Thyroid gland (tissue), 4 donors: ENCODE data around the gene KIF13A. TPM values are rescaled to one million over a fixed set of nuclear protein-coding genes. Genes with fewer than 3 reads are reported as not detected.

ENCODE experiments used
- DNase-seq, 2 donors: peaks; one replicate each; pipeline ENCODE4 v3.0.0-alpha.2; 2019
- H3K27ac ChIP-seq, 3 donors: fragments of 200-600 bp; sonication (generic); 1 replicate in 2 of 3; 2 replicates in 1 of 3; pipeline ENCODE4 v1.5.1; 2016 to 2019; ENCODE audit warnings: mild to moderate bottlenecking in 1 of 3, moderate library complexity in 1 of 3
- H3K27me3 ChIP-seq: fragments of 200-600 bp; sonication (generic); one replicate; pipeline ENCODE4 v1.5.1; 2019
- H3K36me3 ChIP-seq, 2 donors: fragments of 200-600 bp; sonication (generic); one replicate each; pipeline ENCODE4 v1.5.1; 2016 to 2019
- H3K4me1 ChIP-seq, 2 donors: fragments of 200-600 bp; sonication (generic); one replicate each; pipeline ENCODE4 v1.5.1; 2017 to 2019
- H3K4me3 ChIP-seq, 3 donors: fragments of 200-600 bp; sonication (generic); replicated peaks in 1 of 3; 1 replicate in 2 of 3; 2 replicates in 1 of 3; pipeline ENCODE4 v1.5.1; 2016; ENCODE audit warnings: mild to moderate bottlenecking in 1 of 3
- H3K9me3 ChIP-seq: fragments of 200-600 bp; sonication (generic); one replicate; pipeline ENCODE4 v1.5.1; 2017
- CTCF ChIP-seq, 6 experiments: fragments of 200-600 bp in 3 of 6; fragments of 450-650 bp in 3 of 6; sonication (generic) in 3 of 6; IDR thresholded peaks; one replicate each; pipeline ENCODE4 v1.5.1; 2016 to 2019; ENCODE audit warnings: antibody characterized with exemption in 6 of 6, mild to moderate bottlenecking in 2 of 6, inconsistent platforms in 1 of 6, moderate library complexity in 1 of 6
- POLR2A ChIP-seq, 2 donors: fragments of 450-650 bp; IDR thresholded peaks; one replicate each; pipeline ENCODE4 v1.6.1; 2017; ENCODE audit warnings: antibody characterized with exemption in 2 of 2, mild to moderate bottlenecking in 2 of 2, moderate library complexity in 1 of 2
- WGBS, 2 donors: methylation state at CpG; one replicate each; pipeline ENCODE4 v1.1.5; 2017; 5-methylcytosine and 5-hydroxymethylcytosine counted together
- intact Hi-C: fragments of 100-400 bp; cut with DNase I; formaldehyde crosslinking; loops from one replicate; pipeline ENCODE4 v1.15.1; 2023
- total RNA-seq, 4 donors: library from RNA; depleted of rRNA; stranded (reverse); fragments of >200 nt; gene quantifications; one replicate each; pipeline ENCODE4 v1.2.3, GENCODE V29; 2016

Gene KIF13A
- total RNA-seq, 4 donors from 2014 or later = 40.7 to 79.8 (median 66.4) TPM

- peaks cover 18 to 36% of the 10 kb centered on the region in 2 donors for H3K4me1 ChIP-seq
- 84 to 92% methylated on average over 6 of the region's 6 CpGs for WGBS, 2 donors
- no peaks in the 10 kb centered on the region for H3K9me3 ChIP-seq
- intact Hi-C loops = no loop called here
- H3K36me3 ChIP-seq = no peaks in the 10 kb centered on the region
- no peak for TF ChIP-seq POLR2A (IDR thresholded peaks at IDR 0.05)
- no peak for TF ChIP-seq CTCF (IDR thresholded peaks at IDR 0.05)
- H3K27ac ChIP-seq = no peak overlapping the region
- H3K4me3 ChIP-seq = no peak overlapping the region
- no peaks in the 10 kb centered on the region for H3K27me3 ChIP-seq
- DNase-seq = no peak
Observed at GRCh38 chr6:17869010-17869752, 118.3 kb downstream of the KIF13A start.

- 70 to 76% methylated on average over 1 of the region's 1 CpG for WGBS, 2 donors
- TF ChIP-seq CTCF (IDR thresholded peaks at IDR 0.05) (no peak), POLR2A (IDR thresholded peaks at IDR 0.05) (no peak)
- no peak for DNase-seq
- Histone ChIP-seq H3K4me3 (no peak overlapping the region), H3K9me3 (no peaks in the 10 kb centered on the region), H3K27ac (peak overlapping the region in 1 of 3 donors; percentile 3), H3K36me3 (no peaks in the 10 kb centered on the region), H3K4me1 (peaks cover 19 to 44% of the 10 kb centered on the region in 2 donors), H3K27me3 (no peaks in the 10 kb centered on the region)
- intact Hi-C loops = no loop called here
Observed at GRCh38 chr6:17867880-17868279, 119.6 kb downstream of the KIF13A start.

GRCh38 chr6:17866876-17867444, 120.5 kb downstream of the KIF13A start:
- no peaks in the 10 kb centered on the region for H3K9me3 ChIP-seq
- DNase-seq = no peak
- intact Hi-C loops = no loop called here

GRCh38 chr6:17865798-17866725, 121.4 kb downstream of the KIF13A start:
- intact Hi-C loops = no loop called here
- H3K4me1 ChIP-seq = peaks cover 19 to 40% of the 10 kb centered on the region in 2 donors
- H3K27me3 ChIP-seq = no peaks in the 10 kb centered on the region
- H3K4me3 ChIP-seq = no peak overlapping the region
- H3K9me3 ChIP-seq = no peaks in the 10 kb centered on the region
- peak; percentile 66 to 74 for DNase-seq
- TF ChIP-seq CTCF (IDR thresholded peaks at IDR 0.05) (no peak), POLR2A (IDR thresholded peaks at IDR 0.05) (no peak)
- peak overlapping the region; percentile 45 to 81 (median 69) for H3K27ac ChIP-seq
- no peaks in the 10 kb centered on the region for H3K36me3 ChIP-seq
- 56 to 66% methylated on average over 6 of the region's 6 CpGs for WGBS, 2 donors

More at GRCh38 chr6:17866876-17867444, 120.5 kb downstream of the KIF13A start:
- no peaks in the 10 kb centered on the region for H3K27me3 ChIP-seq
- 95 to 98% methylated on average over 1 of the region's 1 CpG for WGBS, 2 donors
- TF ChIP-seq POLR2A (IDR thresholded peaks at IDR 0.05) (no peak), CTCF (IDR thresholded peaks at IDR 0.05) (no peak)
- H3K4me1 ChIP-seq = peaks cover 19 to 44% of the 10 kb centered on the region in 2 donors
- no peaks in the 10 kb centered on the region for H3K36me3 ChIP-seq
- no peak overlapping the region for H3K27ac ChIP-seq
- H3K4me3 ChIP-seq = no peak overlapping the region
